ENCODE data around the gene COL23A1.
"Not testable (repeated sequence)": the region's sequence is repeated elsewhere in the genome, so short reads cannot be mapped to it uniquely, and the experiment has no call there.

COL23A1 gene

GRCh38 chr5:178310130-178310865 lies 279.9 kb downstream of the COL23A1 start:
- no peak for DNase-seq

- no peak for DNase-seq
Observed at GRCh38 chr5:178309271-178310013, 280.8 kb downstream of the COL23A1 start.

DNA sequence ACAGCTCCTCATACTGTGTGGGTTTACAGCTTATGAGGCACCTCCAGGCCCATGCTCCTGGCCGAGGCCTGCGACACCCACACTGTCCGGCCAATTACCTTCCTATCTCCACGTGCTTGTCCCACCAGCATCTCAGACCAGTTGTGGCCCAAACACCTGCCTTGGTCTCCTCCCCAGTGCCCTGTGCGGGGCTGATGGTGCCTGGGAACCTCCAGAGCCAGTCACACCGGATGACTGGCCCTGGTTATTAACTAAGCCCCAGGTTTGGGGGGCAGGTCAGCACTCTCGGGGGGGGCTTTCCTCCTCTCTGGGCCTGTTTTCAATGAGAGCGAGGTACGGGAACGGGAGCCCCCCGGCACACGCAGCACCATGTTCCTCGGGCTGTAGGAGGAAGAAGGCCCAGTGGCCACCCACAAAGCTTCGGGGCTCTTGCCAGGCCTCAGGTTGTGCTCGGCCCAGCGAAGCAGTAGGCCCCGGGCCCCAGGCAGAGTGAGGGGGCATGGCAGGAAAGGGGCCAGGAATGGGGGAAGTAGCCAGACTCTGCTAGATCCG lies 281.6 kb downstream of the COL23A1 start:
- no peak for DNase-seq

DNA sequence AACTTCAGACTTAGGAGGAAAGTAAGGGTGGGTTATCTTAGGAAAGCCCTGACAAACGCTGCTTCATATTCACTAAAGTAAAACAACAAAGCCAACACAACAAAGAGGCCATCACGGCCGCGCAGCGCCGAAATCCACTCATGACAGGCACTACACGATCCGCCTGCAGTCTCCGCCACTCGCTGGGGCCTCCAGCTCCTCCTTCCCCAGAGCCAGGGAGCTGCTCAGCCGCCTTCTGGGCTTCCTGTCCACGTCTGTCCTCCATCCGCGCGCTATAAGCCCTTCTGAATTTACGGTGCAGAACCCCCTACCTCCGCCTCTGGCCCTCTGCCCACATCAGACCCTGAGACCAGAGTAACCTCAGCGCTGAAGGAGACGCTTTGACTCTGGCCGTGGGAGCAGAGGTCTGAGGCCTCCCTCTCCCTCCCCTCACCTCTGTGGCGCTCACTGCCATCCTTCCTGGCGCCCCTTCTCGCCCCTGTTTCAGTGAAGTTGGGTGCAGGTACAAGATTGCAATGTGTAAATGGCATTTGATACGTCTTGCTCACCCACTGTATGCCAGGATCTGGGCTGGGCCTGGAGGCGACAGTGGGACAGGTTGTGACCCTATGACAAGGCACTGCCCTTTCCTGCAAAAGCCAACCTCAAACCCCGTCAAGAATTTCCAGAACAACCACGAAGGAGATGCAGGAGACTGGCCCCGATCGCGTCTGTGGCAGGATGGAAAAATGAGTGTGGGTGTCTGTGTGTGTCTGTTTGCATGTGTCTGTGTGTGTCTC lies 282.7 kb downstream of the COL23A1 start:
- peak; percentile 12 for DNase-seq

DNA sequence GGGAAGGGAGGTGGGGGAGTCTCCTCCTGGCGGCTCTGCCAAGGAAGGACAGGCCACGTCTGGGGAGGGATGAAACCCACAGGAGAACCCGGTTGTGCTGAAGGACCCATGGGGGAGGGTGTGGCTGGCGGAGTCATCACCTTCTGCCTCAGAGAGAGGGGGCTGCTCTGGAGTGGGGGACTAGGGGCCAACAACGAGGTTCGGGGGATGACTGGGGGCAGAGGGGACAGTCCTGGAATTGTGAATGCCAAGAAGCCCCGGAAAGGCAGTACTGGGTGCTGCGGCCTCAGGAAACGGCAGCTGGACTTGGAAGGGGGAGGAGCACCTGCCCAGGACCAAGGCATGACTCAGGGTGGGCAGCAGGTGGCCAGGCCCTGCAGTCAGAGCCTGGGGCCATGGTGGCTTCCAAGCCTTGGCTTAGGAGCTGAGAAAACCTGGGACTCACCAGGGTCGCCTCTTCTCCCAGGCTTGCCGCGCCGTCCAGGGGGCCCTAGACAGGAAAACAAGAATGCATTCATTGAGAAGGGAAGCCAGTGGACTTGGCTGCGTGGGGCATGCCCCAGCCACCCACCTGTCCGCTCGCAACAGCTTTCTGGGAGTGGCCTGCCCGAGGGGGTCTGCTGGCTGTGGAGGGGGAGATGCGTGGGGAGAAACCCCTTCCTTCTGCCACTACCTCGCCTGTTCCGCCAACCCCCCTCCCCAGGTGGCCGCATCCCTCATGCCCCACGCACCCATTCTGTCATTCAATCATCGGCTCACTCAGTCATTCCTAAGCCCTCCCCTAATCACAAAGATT lies 283.6 kb downstream of the COL23A1 start:
- no peak for DNase-seq

DNA sequence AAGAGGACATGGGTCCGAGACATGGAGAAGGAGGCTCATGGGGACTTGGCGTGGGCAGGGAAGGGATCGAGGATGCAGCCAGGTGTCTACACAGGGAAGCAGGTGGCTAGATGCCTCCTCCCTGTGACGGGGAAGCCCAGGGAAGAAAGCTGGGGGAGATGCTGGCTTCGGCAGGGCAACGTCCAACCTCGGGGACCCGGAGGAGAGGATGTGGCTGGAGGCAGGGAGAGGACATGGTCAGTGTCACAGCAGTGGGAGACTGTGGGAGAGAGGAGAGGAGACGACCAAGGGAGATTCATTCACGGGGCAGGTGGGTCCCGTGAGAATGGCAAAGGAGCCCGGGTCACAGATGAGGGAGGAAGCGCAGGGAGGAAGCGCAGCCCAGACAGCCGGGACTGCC lies 284.4 kb downstream of the COL23A1 start:
- no peak for DNase-seq

GRCh38 chr5:178304761-178305645 lies 285.2 kb downstream of the COL23A1 start:
- no peak for DNase-seq

- DNase-seq = no peak
Observed at GRCh38 chr5:178304016-178304415, 286.2 kb downstream of the COL23A1 start.

GRCh38 chr5:178302321-178302720 lies 287.9 kb downstream of the COL23A1 start:
- not testable (repeated sequence) for DNase-seq

- DNase-seq = no peak
Observed at GRCh38 chr5:178301641-178302040, 288.6 kb downstream of the COL23A1 start.

GRCh38 chr5:178298283-178298807 lies 291.8 kb downstream of the COL23A1 start:
- peak; percentile 14 for DNase-seq

DNA sequence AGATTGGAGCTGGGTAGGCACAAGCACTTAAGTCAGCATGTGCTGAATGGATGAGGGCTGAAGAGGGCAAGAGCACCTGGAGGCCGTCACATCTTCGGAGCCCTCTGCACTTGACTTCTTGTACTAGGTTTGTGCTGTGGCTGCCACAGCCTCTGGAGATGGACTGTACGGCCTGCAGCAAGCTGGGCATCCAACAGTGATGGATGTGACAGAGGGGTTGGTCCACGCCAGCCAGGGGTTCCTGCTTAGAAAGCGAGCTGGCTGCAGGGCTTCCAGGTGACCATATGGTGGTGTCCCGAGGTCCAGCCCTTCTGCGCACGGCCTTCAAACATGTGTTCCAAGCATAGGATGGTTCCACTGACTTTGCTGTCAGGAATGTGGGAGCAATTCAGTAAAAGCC lies 292.4 kb downstream of the COL23A1 start:
- peak; percentile 11 for DNase-seq

- DNase-seq = no peak
Observed at GRCh38 chr5:178296066-178296465, 294.1 kb downstream of the COL23A1 start.

DNA sequence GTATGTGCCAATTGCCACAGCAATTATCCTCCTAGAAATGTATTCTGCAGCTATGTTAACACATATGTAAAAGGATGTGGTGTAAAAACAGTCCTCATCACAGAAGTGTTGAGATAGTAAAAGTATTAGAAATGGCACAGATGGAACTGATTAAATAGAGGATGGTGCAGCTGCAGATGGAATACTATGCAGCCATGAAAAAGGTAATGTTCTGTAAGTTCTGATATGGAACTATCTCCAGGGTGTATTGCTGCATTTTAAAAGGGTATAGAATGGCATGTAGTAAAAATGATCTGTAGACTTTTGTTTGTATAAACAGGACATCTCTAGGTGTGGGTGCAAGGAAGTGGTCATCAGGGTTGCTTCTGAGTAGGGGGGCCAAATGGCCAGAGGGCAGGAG lies 294.6 kb downstream of the COL23A1 start:
- no peak for DNase-seq

DNA sequence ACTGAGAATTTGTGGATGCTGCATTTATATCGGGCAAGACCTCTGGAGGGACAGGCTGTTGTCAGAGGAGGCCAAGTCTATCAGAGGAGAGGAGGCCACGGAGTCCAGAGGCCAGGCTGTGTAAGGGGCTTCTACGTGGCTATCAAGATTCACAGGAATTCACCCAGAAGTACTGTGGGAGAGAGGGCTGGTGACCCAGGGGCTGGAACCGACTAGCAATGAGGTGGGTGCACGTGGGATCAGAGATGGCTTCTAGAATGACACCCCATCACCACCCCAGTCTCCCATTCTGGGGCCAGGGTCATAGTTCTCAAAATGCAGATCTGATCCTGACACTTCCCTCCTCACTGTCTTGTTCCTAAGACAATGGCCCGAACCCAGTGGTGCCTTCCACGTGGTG lies 296.4 kb downstream of the COL23A1 start:
- no peak for DNase-seq

DNA sequence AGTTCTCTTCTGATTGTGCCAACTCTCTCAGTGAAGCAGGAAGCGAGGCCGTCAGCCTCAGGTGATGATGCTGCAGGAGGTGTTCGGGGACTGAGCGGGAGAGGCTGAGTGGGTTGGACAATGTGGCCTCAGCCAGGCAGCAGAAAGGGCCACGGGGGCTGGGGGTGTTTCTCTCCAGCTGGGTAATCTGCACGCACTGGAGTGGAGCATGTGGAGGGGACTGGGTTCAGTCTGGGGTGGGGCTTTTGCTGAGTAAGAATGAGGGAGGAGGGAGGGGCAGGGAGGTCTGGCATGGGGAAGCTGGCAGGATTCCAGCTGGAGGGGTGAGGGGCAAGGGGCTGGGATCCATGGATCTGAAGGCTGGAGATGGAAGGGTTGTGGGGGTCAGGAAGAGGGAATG lies 296.8 kb downstream of the COL23A1 start:
- no peak for DNase-seq

GRCh38 chr5:178292826-178293205 lies 297.4 kb downstream of the COL23A1 start:
- no peak for DNase-seq

GRCh38 chr5:178291969-178292825 lies 298.0 kb downstream of the COL23A1 start:
- no peak for DNase-seq

DNA sequence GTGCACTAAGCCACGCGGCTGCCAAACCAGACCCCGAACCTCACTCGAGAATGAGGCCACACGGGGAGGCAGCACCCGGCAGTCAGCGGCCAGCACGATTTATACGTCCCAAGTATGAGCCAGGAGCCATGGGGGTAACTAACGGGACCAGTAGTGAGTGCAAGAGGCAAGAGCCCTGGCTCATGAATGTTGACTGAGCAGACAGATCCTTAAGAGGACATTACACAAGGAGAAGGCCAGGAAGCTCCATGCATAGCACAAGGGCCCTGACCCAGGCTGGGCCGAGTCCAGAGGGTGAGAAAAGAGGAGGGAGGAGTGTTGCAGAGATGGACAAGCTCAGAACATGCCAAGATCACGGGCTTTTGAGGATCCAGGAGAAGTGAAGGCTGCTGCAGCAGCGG lies 299.0 kb downstream of the COL23A1 start:
- no peak for DNase-seq

DNA sequence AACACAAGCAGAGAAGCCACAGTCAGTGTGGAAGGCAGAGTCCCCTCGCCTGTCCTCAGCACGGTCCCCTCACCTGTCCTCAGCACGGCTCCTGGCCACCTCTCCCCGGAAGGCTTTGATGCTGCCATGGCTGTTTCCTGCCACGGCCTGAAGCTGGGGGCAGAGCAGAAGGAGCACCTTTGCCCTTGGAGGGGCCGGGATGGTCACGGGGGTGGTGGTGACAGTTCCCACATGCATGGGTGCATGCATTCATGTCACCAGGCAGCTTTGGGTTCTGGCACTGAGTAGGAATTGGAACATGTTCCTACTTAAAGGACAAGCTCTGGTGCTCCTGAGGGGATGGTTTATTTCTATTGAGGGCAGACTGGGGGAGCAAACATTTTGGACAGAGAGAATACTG lies 299.8 kb downstream of the COL23A1 start:
- DNase-seq = no peak
